Activated B cell treated with CpG ODN at 0.5 μM for 24 hours (primary cell): ENCODE results near the gene SFXN1. TPM values are rescaled to one million over a fixed set of nuclear protein-coding genes. Genes with fewer than 3 reads are reported as not detected.

ENCODE experiments used
- ATAC-seq: fragments of 200-7000 bp; cut with Tn5 transposase; one replicate; pipeline ENCODE4 v1.10.0; 2021; ENCODE audit warnings: low read depth, mild to moderate bottlenecking, moderate library complexity
- CTCF ChIA-PET: fragments of 350-600 bp; sonication (Branson Sonifier 250); formaldehyde crosslinking; loops from one replicate; lab custom pipeline; 2021; ENCODE audit warnings: antibody characterized with exemption; lab: Charles Lee
- POLR2A ChIA-PET: fragments of 350-600 bp; sonication (Branson Sonifier 250); formaldehyde crosslinking; loops from one replicate; lab custom pipeline; 2021; ENCODE audit warnings: antibody characterized with exemption; lab: Charles Lee
- DNase-seq: peaks from one replicate; pipeline ENCODE4 v3.0.0; 2022
- H3K27ac Mint-ChIP-seq: one replicate; pipeline ENCODE4 v1.8.0; 2020; ENCODE audit warnings: mixed read lengths
- H3K27me3 Mint-ChIP-seq: one replicate; pipeline ENCODE4 v1.8.0; 2021; ENCODE audit warnings: mixed read lengths
- H3K36me3 Mint-ChIP-seq: one replicate; pipeline ENCODE4 v1.8.0; 2021; ENCODE audit warnings: low read depth, mixed read lengths
- H3K4me1 Mint-ChIP-seq: one replicate; pipeline ENCODE4 v1.8.0; 2021; ENCODE audit warnings: mixed read lengths
- H3K4me3 Mint-ChIP-seq: one replicate; pipeline ENCODE4 v1.8.0; 2020; ENCODE audit warnings: mild to moderate bottlenecking, mixed read lengths
- H3K9me3 Mint-ChIP-seq: one replicate; pipeline ENCODE4 v1.8.0; 2020; ENCODE audit warnings: mixed read lengths
- intact Hi-C: fragments of 100-400 bp; cut with micrococcal nuclease; formaldehyde crosslinking; loops from one replicate; pipeline ENCODE4 v1.15.1; 2024
- total RNA-seq: library from RNA; stranded (reverse); gene quantifications from 2 replicates; pipeline ENCODE4 v1.2.3, GENCODE V29; 2022
- TF ChIP-seq, protein P1 (sequence below): fragments of 200-600 bp; IDR thresholded peaks from one replicate; pipeline ENCODE4 v1.8.0; 2022; ENCODE audit warnings: antibody characterized with exemption, mild to moderate bottlenecking

Gene SFXN1
- total RNA-seq, 1 donor from 2014 or later = 46.9 TPM

DNA sequence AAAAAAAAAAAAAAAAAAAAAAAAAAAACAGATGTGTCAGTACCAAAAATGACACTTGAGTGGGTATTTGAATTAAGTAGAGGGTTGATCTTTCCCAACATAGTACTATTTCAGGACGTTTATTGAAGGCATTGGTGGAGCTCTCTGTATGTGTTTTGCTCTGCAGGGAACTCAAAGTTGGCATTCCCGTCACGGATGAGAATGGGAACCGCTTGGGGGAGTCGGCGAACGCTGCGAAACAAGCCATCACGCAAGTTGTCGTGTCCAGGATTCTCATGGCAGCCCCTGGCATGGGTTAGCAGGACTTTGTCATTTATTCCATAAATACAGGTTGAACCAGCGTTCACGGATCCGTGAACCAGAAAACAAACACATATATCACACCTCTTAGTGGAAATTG, 34.9 kb downstream of the SFXN1 start:
- ChIA-PET CTCF (no interaction called here), POLR2A (no interaction called here)
- intact Hi-C loops = no loop called here
- Mint-ChIP-seq H3K27ac (no peak overlapping the region), H3K9me3 (peaks cover 1% of the 10 kb centered on the region), H3K27me3 (no peaks in the 10 kb centered on the region), H3K4me1 (no peaks in the 10 kb centered on the region), H3K4me3 (no peak overlapping the region), H3K36me3 (peaks cover 93% of the 10 kb centered on the region)
- no peak for DNase-seq
- ATAC-seq = no peak
- TF ChIP-seq, protein P1, sequence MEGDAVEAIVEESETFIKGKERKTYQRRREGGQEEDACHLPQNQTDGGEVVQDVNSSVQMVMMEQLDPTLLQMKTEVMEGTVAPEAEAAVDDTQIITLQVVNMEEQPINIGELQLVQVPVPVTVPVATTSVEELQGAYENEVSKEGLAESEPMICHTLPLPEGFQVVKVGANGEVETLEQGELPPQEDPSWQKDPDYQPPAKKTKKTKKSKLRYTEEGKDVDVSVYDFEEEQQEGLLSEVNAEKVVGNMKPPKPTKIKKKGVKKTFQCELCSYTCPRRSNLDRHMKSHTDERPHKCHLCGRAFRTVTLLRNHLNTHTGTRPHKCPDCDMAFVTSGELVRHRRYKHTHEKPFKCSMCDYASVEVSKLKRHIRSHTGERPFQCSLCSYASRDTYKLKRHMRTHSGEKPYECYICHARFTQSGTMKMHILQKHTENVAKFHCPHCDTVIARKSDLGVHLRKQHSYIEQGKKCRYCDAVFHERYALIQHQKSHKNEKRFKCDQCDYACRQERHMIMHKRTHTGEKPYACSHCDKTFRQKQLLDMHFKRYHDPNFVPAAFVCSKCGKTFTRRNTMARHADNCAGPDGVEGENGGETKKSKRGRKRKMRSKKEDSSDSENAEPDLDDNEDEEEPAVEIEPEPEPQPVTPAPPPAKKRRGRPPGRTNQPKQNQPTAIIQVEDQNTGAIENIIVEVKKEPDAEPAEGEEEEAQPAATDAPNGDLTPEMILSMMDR = no peak

DNA sequence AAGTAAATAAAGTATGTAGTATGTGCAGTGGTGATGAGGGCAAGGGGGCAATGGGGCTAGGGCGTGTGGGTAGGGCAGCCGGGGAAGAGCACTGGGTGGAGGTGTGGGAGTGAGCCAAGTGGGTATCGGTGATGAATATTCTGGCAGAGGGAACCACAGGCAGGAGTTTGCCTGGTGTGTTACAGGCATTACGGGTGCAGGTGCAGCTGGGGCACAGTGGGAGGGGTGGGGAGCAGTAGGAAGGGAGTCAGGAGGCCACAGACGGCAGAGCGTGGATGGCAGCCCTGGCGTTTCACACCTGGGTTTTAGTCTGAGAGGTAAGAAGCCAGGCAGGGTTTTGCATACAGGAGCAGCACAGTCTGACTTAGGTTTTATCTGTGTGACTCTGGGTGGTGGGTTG, 35.4 kb downstream of the SFXN1 start:
- DNase-seq (no peak), ATAC-seq (no peak)
- Mint-ChIP-seq H3K27ac (no peak overlapping the region), H3K4me1 (no peaks in the 10 kb centered on the region), H3K27me3 (no peaks in the 10 kb centered on the region), H3K9me3 (peaks cover 5% of the 10 kb centered on the region), H3K4me3 (no peak overlapping the region), H3K36me3 (peaks cover 94% of the 10 kb centered on the region)
- intact Hi-C loops = no loop called here
- POLR2A ChIA-PET = no interaction called here
- TF ChIP-seq, protein P1 = no peak
- CTCF ChIA-PET = no interaction called here

DNA sequence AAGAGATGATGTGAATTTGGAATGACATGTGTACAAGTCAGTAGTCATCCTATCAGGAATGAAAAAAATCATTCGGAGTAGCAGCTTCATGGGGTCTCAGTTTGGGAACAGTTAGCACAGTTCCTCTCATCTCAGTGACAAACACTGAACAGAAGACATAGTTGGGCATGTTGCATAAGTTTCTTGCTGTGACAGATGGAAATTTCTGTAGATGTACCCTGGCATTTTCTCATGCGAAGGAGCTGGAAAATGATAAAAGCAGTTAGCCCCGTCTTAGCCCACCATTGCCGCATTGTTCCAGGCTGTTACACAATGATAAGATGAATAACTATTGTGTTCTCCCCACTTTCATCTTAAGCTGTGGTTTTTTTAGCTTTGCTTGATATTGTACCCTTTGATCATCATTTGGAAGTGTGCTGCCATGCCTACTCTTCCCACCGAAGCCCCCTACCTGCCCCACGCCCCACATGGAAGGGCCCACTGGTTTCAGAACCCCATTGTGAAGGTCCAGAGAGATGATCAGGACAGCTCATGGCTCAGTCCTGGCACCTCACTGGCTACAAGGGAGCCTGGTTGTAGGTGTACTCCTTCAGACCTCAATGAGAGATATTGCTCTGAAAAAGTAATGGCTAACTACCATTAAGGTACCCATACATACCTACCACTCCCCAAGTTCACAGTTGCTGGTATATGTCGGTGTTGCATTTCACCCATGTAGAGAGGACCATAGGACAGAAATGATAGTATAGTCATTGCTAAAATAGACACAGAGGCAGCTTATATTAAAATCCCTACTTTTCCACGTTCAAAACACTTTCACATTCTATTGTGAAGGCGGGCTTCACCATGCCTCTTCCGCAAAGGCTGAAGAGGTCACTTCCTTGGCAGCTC, 38.8 kb downstream of the SFXN1 start:
- ChIA-PET CTCF (no interaction called here), POLR2A (no interaction called here)
- Mint-ChIP-seq H3K27me3 (no peaks in the 10 kb centered on the region), H3K4me1 (no peaks in the 10 kb centered on the region), H3K4me3 (no peak overlapping the region), H3K27ac (no peak overlapping the region), H3K36me3 (peaks cover 94% of the 10 kb centered on the region), H3K9me3 (peaks cover 5% of the 10 kb centered on the region)
- no peak for DNase-seq
- TF ChIP-seq, protein P1 = no peak
- intact Hi-C loops = no loop called here
- ATAC-seq = no peak

DNA sequence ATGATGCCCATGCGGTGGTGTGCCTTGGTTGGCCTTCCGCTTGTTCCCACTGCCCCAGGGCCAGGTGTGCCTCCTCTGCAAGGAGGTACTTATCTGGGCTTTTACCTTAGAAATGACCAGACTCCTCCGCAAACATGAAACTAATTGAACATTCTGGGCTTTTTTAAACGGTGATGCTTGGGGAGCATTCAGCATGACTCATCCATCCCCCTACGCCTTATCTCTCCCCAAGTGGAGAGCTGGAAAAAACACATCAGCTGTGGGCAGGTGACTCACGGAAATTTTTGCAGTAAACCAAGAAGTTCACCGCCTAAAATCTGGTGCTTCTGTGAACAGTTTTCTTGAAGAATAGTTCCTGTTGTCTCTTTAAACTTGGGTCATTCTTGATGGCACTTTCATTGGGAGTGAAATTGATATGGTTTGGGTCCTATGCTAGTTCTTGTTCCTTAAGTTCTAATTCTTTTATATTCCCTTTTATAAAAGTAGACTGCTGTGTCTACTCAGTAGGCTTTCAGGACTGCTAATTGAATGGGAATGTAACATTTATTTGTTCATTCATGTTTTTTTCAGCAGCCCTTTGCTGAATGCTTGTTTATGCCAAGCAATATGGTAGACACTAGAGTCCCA, 39.6 kb downstream of the SFXN1 start:
- no peak overlapping the region for H3K27ac Mint-ChIP-seq
- DNase-seq = no peak
- POLR2A ChIA-PET = no interaction called here
- peaks cover 93% of the 10 kb centered on the region for H3K36me3 Mint-ChIP-seq
- H3K27me3 Mint-ChIP-seq = no peaks in the 10 kb centered on the region
- H3K9me3 Mint-ChIP-seq = peaks cover 5% of the 10 kb centered on the region
- intact Hi-C loops = no loop called here
- CTCF ChIA-PET = no interaction called here
- no peaks in the 10 kb centered on the region for H3K4me1 Mint-ChIP-seq
- TF ChIP-seq, protein P1 = no peak
- no peak for ATAC-seq
- H3K4me3 Mint-ChIP-seq = no peak overlapping the region

DNA sequence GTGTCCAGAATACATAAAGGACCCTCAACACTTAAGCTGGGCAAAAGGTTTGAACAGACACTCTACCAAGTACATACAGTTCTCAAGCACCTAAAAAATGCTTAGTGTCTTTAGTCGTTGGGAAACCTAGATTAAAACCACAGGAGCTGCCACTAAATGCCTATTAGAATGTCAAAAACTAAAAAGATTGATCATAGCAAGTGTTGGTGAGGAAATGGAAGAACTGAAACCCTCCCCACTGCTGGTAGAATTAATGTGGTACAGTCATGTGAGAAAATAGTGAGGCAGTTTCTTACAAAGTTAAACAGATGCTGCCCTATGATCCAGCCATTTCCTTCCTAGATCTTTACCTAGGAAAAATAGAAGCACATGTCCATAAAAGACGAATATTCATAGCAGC, 40.6 kb downstream of the SFXN1 start:
- CTCF ChIA-PET = no interaction called here
- H3K9me3 Mint-ChIP-seq = peaks cover 5% of the 10 kb centered on the region
- no peak overlapping the region for H3K4me3 Mint-ChIP-seq
- POLR2A ChIA-PET = no interaction called here
- peaks cover 89% of the 10 kb centered on the region for H3K36me3 Mint-ChIP-seq
- ATAC-seq = no peak
- TF ChIP-seq, protein P1 = no peak
- no peaks in the 10 kb centered on the region for H3K27me3 Mint-ChIP-seq
- no peaks in the 10 kb centered on the region for H3K4me1 Mint-ChIP-seq
- no peak for DNase-seq
- no peak overlapping the region for H3K27ac Mint-ChIP-seq
- intact Hi-C loops = no loop called here
